Astrocyte of the spinal cord (primary cell): ENCODE results near the gene TMEM179.

ENCODE experiments used
- DNase-seq: peaks from one replicate; pipeline ENCODE4 v3.0.0; 2011; ENCODE audit warnings: low read depth, low spot score
- H3K4me3 ChIP-seq: 2 replicates; pipeline ENCODE4 v1.5.1; 2011; ENCODE audit warnings: low read depth, mild to moderate bottlenecking, low read length, moderate library complexity
- in situ Hi-C: cut with HindIII; loops from 2 replicates; pipeline ENCODE4 v1.10.0; 2017; ENCODE audit warnings: low sequenced_read_pairs
- TF ChIP-seq, protein P1 (sequence below): IDR thresholded peaks from 2 replicates; pipeline ENCODE4 v1.5.1; 2012; ENCODE audit warnings: low read depth, mild to moderate bottlenecking, low read length, inconsistent platforms

TMEM179 gene

DNA sequence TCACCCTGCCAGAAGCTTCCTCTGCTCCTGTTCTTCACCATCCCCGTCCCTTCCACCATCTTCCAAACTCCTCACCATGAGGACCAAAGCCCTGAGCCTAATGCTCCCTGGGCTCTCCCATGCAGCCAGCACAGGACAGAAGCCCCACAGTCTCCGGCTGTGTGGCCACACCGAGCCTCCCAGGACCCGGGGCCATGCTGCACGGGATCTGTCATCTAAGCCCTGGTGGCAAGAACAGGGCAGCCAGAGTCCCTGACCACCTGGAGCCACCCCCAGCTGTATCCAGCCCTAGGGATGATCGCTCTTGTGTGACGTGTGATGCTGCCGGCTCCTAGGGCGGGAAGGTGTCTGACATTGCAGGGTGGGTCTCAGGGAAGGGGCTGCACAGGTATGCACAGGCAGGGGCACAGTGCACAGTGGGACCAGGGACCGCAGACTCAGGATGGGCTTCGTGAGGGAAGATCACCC is 8.1 kb downstream of the TMEM179 start:
- no peak for DNase-seq
- H3K4me3 ChIP-seq: no peak overlapping the region
- in situ Hi-C loops: no loop called here

DNA sequence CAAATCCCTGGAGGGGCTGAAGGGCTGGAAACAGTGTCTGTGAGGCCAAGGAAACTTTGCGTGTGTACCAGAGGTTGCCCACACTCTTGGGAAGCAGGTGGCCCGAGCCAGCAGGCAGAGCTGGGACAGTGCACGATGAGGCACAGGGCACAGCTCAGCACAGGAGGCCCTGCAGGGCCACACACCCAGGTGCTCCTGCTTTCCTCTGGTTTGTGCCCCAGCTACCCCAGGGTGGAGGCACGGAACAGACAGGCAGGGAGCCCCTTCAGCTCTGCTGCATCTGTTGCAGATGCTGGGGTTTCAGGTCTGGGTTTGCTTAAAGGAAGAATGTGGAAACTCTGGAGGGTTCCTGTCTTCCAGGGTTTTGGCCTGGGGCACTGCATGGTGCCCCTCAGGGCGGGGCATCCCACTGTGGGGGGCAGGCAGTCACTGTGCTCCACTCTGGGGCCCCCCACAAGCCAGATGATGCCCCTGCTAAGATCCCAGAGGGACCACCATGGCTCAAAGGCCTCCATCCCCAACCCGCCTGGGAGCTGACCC is 8.6 kb downstream of the TMEM179 start:
- in situ Hi-C loops: no loop called here
- DNase-seq: no peak
- TF ChIP-seq, protein P1, sequence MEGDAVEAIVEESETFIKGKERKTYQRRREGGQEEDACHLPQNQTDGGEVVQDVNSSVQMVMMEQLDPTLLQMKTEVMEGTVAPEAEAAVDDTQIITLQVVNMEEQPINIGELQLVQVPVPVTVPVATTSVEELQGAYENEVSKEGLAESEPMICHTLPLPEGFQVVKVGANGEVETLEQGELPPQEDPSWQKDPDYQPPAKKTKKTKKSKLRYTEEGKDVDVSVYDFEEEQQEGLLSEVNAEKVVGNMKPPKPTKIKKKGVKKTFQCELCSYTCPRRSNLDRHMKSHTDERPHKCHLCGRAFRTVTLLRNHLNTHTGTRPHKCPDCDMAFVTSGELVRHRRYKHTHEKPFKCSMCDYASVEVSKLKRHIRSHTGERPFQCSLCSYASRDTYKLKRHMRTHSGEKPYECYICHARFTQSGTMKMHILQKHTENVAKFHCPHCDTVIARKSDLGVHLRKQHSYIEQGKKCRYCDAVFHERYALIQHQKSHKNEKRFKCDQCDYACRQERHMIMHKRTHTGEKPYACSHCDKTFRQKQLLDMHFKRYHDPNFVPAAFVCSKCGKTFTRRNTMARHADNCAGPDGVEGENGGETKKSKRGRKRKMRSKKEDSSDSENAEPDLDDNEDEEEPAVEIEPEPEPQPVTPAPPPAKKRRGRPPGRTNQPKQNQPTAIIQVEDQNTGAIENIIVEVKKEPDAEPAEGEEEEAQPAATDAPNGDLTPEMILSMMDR: no peak
- no peak overlapping the region for H3K4me3 ChIP-seq

More for the DNA sequence above, 8.1 kb downstream of the TMEM179 start:
- TF ChIP-seq, protein P1: no peak

DNA sequence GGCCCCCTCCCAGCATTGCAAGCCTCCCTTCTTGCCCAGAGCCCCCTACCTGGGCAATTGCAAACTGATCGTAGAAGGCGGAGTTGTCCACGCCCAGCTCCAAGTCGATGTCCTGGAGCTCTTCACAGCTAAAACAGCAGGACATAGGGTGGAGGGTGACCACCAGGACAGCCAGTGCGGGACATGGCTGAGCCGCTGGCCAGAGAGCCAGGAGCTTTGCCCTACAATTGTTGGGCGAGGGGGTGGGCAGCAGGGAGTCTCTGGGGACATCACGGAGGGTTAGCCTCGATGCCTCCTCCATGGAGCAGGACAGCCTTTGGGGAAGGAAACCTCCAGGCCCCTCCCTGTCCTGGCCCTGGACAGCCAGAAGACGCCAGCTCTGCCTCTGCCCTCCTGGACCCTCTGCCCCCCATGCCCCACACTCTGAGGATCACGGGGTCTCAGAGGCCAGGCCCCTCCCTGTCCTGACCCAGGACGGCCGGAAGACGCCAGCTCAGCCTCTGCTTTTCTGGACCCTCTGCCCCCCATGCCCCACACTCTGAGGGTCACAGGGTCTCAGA is 9.4 kb downstream of the TMEM179 start:
- TF ChIP-seq, protein P1: no peak
- no peak overlapping the region for H3K4me3 ChIP-seq
- in situ Hi-C loops: no loop called here
- DNase-seq: no peak

- TF ChIP-seq, protein P1: no peak
- no peak for DNase-seq
- in situ Hi-C loops: no loop called here
- H3K4me3 ChIP-seq: no peak overlapping the region
These were observed 10.1 kb downstream of the TMEM179 start for GRCh38 chr14:104594310-104595046.

DNA sequence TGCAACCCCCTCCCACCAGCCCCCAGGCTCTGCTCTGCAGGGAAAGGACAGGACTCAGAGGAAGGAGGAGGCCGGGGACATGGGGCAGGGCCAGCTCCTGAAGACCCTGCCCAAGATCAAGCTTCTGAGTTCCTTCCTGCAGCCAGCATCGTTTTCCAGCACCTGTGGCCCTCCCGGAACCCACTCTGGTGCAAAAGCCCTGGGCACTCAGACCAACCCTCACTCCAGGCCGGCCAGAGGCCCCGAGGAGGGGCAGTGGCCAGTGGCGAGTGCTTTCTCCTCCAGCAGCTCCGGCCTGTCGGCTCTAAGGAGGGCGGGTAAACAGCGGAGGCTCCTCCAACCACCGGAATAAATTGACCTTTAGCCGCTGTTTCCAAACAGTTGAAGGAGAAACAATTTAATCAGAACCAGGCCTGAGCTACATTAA is 10.8 kb downstream of the TMEM179 start:
- no peak for DNase-seq
- in situ Hi-C loops: no loop called here
- TF ChIP-seq, protein P1: no peak
- no peak overlapping the region for H3K4me3 ChIP-seq

GRCh38 chr14:104593241-104593701 is 11.3 kb downstream of the TMEM179 start:
- H3K4me3 ChIP-seq: no peak overlapping the region
- in situ Hi-C loops: no loop called here
- TF ChIP-seq, protein P1: no peak
- DNase-seq: no peak
